GM19438 (cell line): ENCODE measurements around the gene APOL4.
"Not testable (repeated sequence)": the region's sequence is repeated elsewhere in the genome, so short reads cannot be mapped to it uniquely, and the experiment has no call there.

Experiments used
- ATAC-seq: cut with Tn5 transposase; IDR thresholded peaks from one replicate; pipeline ENCODE4 v1.9.1; 2021; ENCODE audit warnings: low read depth; ENCODE audit not compliant: unreplicated experiment

The APOL4 gene

GRCh38 chr22:36209488-36209908 is 7.9 kb upstream of the APOL4 start:
- not testable (repeated sequence) for ATAC-seq

GRCh38 chr22:36208914-36209313 is 7.3 kb upstream of the APOL4 start:
- ATAC-seq = no peak

- no peak for ATAC-seq
Observed at GRCh38 chr22:36208162-36208765, 6.7 kb upstream of the APOL4 start.

GRCh38 chr22:36206255-36206654 is 4.6 kb upstream of the APOL4 start:
- ATAC-seq = no peak

GRCh38 chr22:36205573-36205972 is 4.0 kb upstream of the APOL4 start:
- ATAC-seq = not testable (repeated sequence)

- ATAC-seq = no peak
Observed at GRCh38 chr22:36204632-36205015, 3.0 kb upstream of the APOL4 start.

- ATAC-seq = no peak
Observed at GRCh38 chr22:36204001-36204631, 2.5 kb upstream of the APOL4 start.

GRCh38 chr22:36203441-36203840 is 1.8 kb upstream of the APOL4 start:
- ATAC-seq = not testable (repeated sequence)

- ATAC-seq = not testable (repeated sequence)
Observed at GRCh38 chr22:36202906-36203305, 1.3 kb upstream of the APOL4 start.

- ATAC-seq = not testable (repeated sequence)
Observed at GRCh38 chr22:36201025-36201424, 584 bp downstream of the APOL4 start.

GRCh38 chr22:36199001-36199551 is 2.5 kb downstream of the APOL4 start:
- ATAC-seq = no peak

GRCh38 chr22:36198536-36198935 is 3.1 kb downstream of the APOL4 start:
- ATAC-seq = no peak

- ATAC-seq = no peak
Observed at GRCh38 chr22:36197514-36198146, 4.0 kb downstream of the APOL4 start.

- no peak for ATAC-seq
Observed at GRCh38 chr22:36197065-36197440, 4.6 kb downstream of the APOL4 start.

GRCh38 chr22:36196254-36197064 is 5.2 kb downstream of the APOL4 start:
- no peak for ATAC-seq

GRCh38 chr22:36194971-36195370 is 6.6 kb downstream of the APOL4 start:
- no peak for ATAC-seq

GRCh38 chr22:36194385-36194784 is 7.2 kb downstream of the APOL4 start:
- no peak for ATAC-seq

- ATAC-seq = no peak
Observed at GRCh38 chr22:36193577-36193976, 8.0 kb downstream of the APOL4 start.

GRCh38 chr22:36193171-36193570 is 8.4 kb downstream of the APOL4 start:
- ATAC-seq = no peak

- ATAC-seq = no peak
Observed at GRCh38 chr22:36192542-36192941, 9.1 kb downstream of the APOL4 start.
